Measurements from ENCODE around the gene PDE6A. TPM values are rescaled to one million over a fixed set of nuclear protein-coding genes. Genes with fewer than 3 reads are reported as not detected.

Gene PDE6A
- total and polyA plus RNA-seq, 9 of the 15 experiments (the other 6 are each of a cell fraction or from before 2014, with no cell fraction given) = 0.01 to 0.04 (median 0.01) TPM; not detected in 6

- TF ChIP-seq RERE (CRISPR knock-in tag; IDR thresholded peaks at IDR 0.05; ENCODE audit: borderline replicate concordance) = no peak
- TF ChIP-seq THRB (CRISPR knock-in tag; conservative IDR thresholded peaks at IDR 0.05) = no peak
- no peak for TF ChIP-seq ZNF239 (CRISPR knock-in tag; IDR thresholded peaks at IDR 0.05)
- TF ChIP-seq LCOR (CRISPR knock-in tag; IDR thresholded peaks at IDR 0.05) = peak; percentile 40; the same call in 1 of the 2 replicates
- TF ChIP-seq NCOA1 (IDR thresholded peaks at IDR 0.05; ENCODE audit: low read depth) = no peak
- TF ChIP-seq ZNF780A (CRISPR knock-in tag; IDR thresholded peaks at IDR 0.05) = no peak
- no peak for TF ChIP-seq MEF2A (IDR thresholded peaks at IDR 0.05; ENCODE audit: control insufficient read depth, low read depth, low read length)
- TF ChIP-seq KDM1A (IDR thresholded peaks at IDR 0.05) = no peak
- no peak for TF ChIP-seq NFE2L1 (tag; IDR thresholded peaks at IDR 0.05; ENCODE audit: borderline replicate concordance, low read depth)
- TF ChIP-seq L3MBTL2 (IDR thresholded peaks at IDR 0.05) = peak; percentile 96
- peak; percentile 9; the same call in 1 of the 2 replicates for TF ChIP-seq ZBTB33 (CRISPR knock-in tag; IDR thresholded peaks at IDR 0.05)
- peak; percentile 55 for TF ChIP-seq E2F1 (CRISPR knock-in tag; IDR thresholded peaks at IDR 0.05)
- 0 out of 2 replicates have a peak, but pooled peaks have one; percentile 56 for TF ChIP-seq HNRNPL (IDR thresholded peaks at IDR 0.05; ENCODE audit: low read depth, low read length)
- no peak for TF ChIP-seq ZNF79 (CRISPR knock-in tag; IDR thresholded peaks at IDR 0.05; ENCODE audit: low read depth)
- peak in 1 of 2 experiments; percentile 63; a peak in 1 of 4 replicates for TF ChIP-seq RCOR1 (IDR thresholded peaks at IDR 0.05; ENCODE audit: borderline replicate concordance in 1 of 2, low read depth in 2 of 2, low read length in 2 of 2)
- peak; percentile 19 for TF ChIP-seq FUS (optimal IDR thresholded peaks at IDR 0.05; ENCODE audit: low read depth, low read length)
Measured at GRCh38 chr5:149960272-149961185, 15.9 kb upstream of the PDE6A start, which contains the start of gene SLC26A2 (continued).
